ENCODE data around the gene ZMYM2. TPM values are rescaled to one million over a fixed set of nuclear protein-coding genes. Genes with fewer than 3 reads are reported as not detected.

ZMYM2 gene
- total RNA-seq, 1 experiment from 2014 or later: 159 TPM

DNA sequence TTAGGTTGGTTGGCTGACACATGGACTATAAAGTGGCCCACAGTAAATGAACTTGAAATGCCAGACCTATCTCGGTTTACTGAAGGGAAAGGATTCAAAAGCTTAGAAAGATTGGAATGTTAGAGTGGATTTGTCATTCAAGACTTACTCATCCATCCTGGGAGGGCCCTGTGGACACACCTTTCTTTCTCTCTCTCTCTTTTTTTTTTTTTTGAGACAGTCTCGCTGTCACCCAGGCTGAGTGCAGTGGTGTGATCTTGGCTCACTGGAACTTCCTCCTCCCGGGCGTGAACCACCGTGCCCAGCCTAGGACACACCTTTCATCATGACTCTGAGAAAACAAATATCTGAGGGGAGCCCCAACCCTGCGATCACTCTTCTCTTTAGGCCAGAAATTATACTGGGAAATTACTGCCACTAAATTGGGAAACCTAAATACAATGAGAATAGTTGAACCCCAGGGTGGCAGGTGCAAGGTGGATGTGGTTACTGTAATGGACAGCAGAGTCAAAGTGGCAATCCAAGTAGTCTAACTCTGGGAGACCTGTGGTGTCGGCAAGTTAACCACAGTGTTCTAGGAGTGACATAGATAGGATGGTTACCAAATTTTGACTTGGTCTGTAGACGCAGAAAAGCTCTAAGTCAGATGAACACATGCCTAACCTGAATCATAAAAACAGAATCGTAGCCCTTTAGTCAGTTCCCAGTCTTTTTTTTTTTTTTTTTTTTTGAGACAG lies 48.0 kb upstream of the ZMYM2 start:
- H3K27ac Mint-ChIP-seq: no peak overlapping the region
- ATAC-seq (no peak), DNase-seq (ENCODE audit: low spot score) (no peak)
- no peaks in the 10 kb centered on the region for H3K36me3 Mint-ChIP-seq
- H3K4me1 Mint-ChIP-seq: no peaks in the 10 kb centered on the region
- no peaks in the 10 kb centered on the region for H3K27me3 Mint-ChIP-seq (ENCODE audit: low read depth)
- no peak overlapping the region for H3K4me3 Mint-ChIP-seq
- TF ChIP-seq, protein P1, sequence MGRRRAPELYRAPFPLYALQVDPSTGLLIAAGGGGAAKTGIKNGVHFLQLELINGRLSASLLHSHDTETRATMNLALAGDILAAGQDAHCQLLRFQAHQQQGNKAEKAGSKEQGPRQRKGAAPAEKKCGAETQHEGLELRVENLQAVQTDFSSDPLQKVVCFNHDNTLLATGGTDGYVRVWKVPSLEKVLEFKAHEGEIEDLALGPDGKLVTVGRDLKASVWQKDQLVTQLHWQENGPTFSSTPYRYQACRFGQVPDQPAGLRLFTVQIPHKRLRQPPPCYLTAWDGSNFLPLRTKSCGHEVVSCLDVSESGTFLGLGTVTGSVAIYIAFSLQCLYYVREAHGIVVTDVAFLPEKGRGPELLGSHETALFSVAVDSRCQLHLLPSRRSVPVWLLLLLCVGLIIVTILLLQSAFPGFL (CRISPR knock-in tag; IDR thresholded peaks at IDR 0.05; ENCODE audit: borderline replicate concordance): no peak
- TF ChIP-seq SMAD3 (CRISPR knock-in tag; IDR thresholded peaks at IDR 0.05; ENCODE audit: borderline replicate concordance) (no peak), RELA (CRISPR knock-in tag; IDR thresholded peaks at IDR 0.05; ENCODE audit: borderline replicate concordance) (no peak)
- CTCF ChIA-PET: interaction anchor here (0.6 kb wide), 1 partner anchor 85 kb away, joined by 3 read pairs; no protein-coding TSS in a partner anchor
- no peaks in the 10 kb centered on the region for H3K9me3 Mint-ChIP-seq
- POLR2A ChIA-PET: interaction anchor here (0.7 kb wide), 3 partner anchors 47 to 368 kb away, joined by 4 to 6 read pairs (median 4); no protein-coding TSS in a partner anchor

- Mint-ChIP-seq H3K4me3 (no peak overlapping the region), H3K36me3 (no peaks in the 10 kb centered on the region), H3K27me3 (ENCODE audit: low read depth) (no peaks in the 10 kb centered on the region), H3K27ac (no peak overlapping the region), H3K4me1 (no peaks in the 10 kb centered on the region), H3K9me3 (no peaks in the 10 kb centered on the region)
- ATAC-seq: no peak
- ChIA-PET POLR2A (no interaction called here), CTCF (interaction anchor here (0.8 to 1.5 kb wide), 10 partner anchors 9 to 200 kb away, joined by 3 to 8 read pairs (median 4); partner anchors contain the start of gene ZMYM5)
- DNase-seq (ENCODE audit: low spot score): no peak
- TF ChIP-seq SMAD4 (CRISPR knock-in tag; IDR thresholded peaks at IDR 0.05) (no peak), EMX1 (CRISPR knock-in tag; IDR thresholded peaks at IDR 0.05) (no peak), TP53 (CRISPR knock-in tag; IDR thresholded peaks at IDR 0.05) (no peak), ZNF232 (CRISPR knock-in tag; IDR thresholded peaks at IDR 0.05) (no peak), SMAD3 (CRISPR knock-in tag; IDR thresholded peaks at IDR 0.05; ENCODE audit: borderline replicate concordance) (no peak), E2F5 (CRISPR knock-in tag; IDR thresholded peaks at IDR 0.05) (no peak), ZNF263 (CRISPR knock-in tag; IDR thresholded peaks at IDR 0.05; ENCODE audit: low read depth) (no peak), CBFB (CRISPR knock-in tag; IDR thresholded peaks at IDR 0.05; ENCODE audit: low read depth) (no peak), SOX15 (CRISPR knock-in tag; IDR thresholded peaks at IDR 0.05) (no peak), FOXP1 (CRISPR knock-in tag; IDR thresholded peaks at IDR 0.05; ENCODE audit: borderline replicate concordance) (no peak), TEAD1 (CRISPR knock-in tag; IDR thresholded peaks at IDR 0.05) (no peak), PRRX2 (CRISPR knock-in tag; IDR thresholded peaks at IDR 0.05) (no peak), MAX (CRISPR knock-in tag; IDR thresholded peaks at IDR 0.05) (no peak), ZBTB21 (CRISPR knock-in tag; IDR thresholded peaks at IDR 0.05; ENCODE audit: borderline replicate concordance) (no peak), ZNF138 (CRISPR knock-in tag; conservative IDR thresholded peaks at IDR 0.05) (no peak), IRF1 (CRISPR knock-in tag; IDR thresholded peaks at IDR 0.05) (no peak)
- TF ChIP-seq, protein P2, sequence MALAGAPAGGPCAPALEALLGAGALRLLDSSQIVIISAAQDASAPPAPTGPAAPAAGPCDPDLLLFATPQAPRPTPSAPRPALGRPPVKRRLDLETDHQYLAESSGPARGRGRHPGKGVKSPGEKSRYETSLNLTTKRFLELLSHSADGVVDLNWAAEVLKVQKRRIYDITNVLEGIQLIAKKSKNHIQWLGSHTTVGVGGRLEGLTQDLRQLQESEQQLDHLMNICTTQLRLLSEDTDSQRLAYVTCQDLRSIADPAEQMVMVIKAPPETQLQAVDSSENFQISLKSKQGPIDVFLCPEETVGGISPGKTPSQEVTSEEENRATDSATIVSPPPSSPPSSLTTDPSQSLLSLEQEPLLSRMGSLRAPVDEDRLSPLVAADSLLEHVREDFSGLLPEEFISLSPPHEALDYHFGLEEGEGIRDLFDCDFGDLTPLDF (CRISPR knock-in tag; IDR thresholded peaks at IDR 0.05): no peak
- TF ChIP-seq, protein P3, sequence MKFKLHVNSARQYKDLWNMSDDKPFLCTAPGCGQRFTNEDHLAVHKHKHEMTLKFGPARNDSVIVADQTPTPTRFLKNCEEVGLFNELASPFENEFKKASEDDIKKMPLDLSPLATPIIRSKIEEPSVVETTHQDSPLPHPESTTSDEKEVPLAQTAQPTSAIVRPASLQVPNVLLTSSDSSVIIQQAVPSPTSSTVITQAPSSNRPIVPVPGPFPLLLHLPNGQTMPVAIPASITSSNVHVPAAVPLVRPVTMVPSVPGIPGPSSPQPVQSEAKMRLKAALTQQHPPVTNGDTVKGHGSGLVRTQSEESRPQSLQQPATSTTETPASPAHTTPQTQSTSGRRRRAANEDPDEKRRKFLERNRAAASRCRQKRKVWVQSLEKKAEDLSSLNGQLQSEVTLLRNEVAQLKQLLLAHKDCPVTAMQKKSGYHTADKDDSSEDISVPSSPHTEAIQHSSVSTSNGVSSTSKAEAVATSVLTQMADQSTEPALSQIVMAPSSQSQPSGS (CRISPR knock-in tag; IDR thresholded peaks at IDR 0.05; ENCODE audit: borderline replicate concordance, low read depth): no peak
Measured at GRCh38 chr13:19927117-19927748, 31.3 kb upstream of the ZMYM2 start.
